Panc1 (cell line): ENCODE measurements around the gene GPR87. TPM values are rescaled to one million over a fixed set of nuclear protein-coding genes. Genes with fewer than 3 reads are reported as not detected.

Source experiments
- ATAC-seq: fragments of 200-7000 bp; cut with Tn5 transposase; 2 replicates; pipeline ENCODE4 v1.9.1; 2020; ENCODE audit warnings: mild to moderate bottlenecking, moderate library complexity
- BruUV-seq: library from RNA; stranded (reverse); fragments of 400-500 nt; replicated peaks from 2 replicates; lab custom pipeline; 2021; lab: Mats Ljungman, UMichigan
- CTCF ChIA-PET: fragments of 300-600 bp; sonication (Branson Sonifier 250); formaldehyde crosslinking; loops from one replicate; lab custom pipeline; 2022; ENCODE audit warnings: antibody characterized with exemption; lab: Charles Lee
- POLR2A ChIA-PET: fragments of 300-600 bp; sonication (Branson Sonifier 250); formaldehyde crosslinking; loops from one replicate; lab custom pipeline; 2022; ENCODE audit warnings: antibody characterized with exemption; lab: Charles Lee
- DNase-seq: peaks from one replicate; pipeline ENCODE4 v3.0.0-alpha.2; 2010; ENCODE audit warnings: low read depth, low spot score
- H3K27ac ChIP-seq: 2 replicates; pipeline ENCODE4 v1.5.1; 2011; ENCODE audit warnings: mild to moderate bottlenecking, low read length, inconsistent platforms
- H3K27me3 ChIP-seq: fragments of 200-500 bp; sonication (Bioruptor generic); 2 replicates; pipeline ENCODE4 v1.6.0; 2014; ENCODE audit warnings: low read length, inconsistent platforms; ENCODE audit not compliant: control insufficient read depth, insufficient read depth
- H3K36me3 ChIP-seq: fragments of 200-500 bp; sonication (Bioruptor generic); 2 replicates; pipeline ENCODE4 v1.5.1; 2014; ENCODE audit warnings: inconsistent platforms, mild to moderate bottlenecking, low read length, moderate library complexity; ENCODE audit not compliant: control insufficient read depth, insufficient read depth
- H3K4me1 ChIP-seq: 2 replicates; pipeline ENCODE4 v1.5.1; 2011; ENCODE audit warnings: inconsistent platforms, mild to moderate bottlenecking, low read length, moderate library complexity; ENCODE audit not compliant: control insufficient read depth, insufficient read depth
- H3K4me3 ChIP-seq, 2 experiments: 2 replicates each; pipeline ENCODE4 v1.5.1; 2011 to 2012; ENCODE audit warnings: low read depth in 2 of 2, low read length in 2 of 2, mild to moderate bottlenecking in 2 of 2, inconsistent platforms in 1 of 2, moderate library complexity in 1 of 2
- H3K9me3 ChIP-seq: fragments of 200-500 bp; sonication (Bioruptor generic); 2 replicates; pipeline ENCODE4 v1.5.1; 2014; ENCODE audit warnings: low read depth, mild to moderate bottlenecking, inconsistent platforms, low read length, moderate library complexity; ENCODE audit not compliant: control insufficient read depth, insufficient read depth
- CTCF ChIP-seq: fragments of 450-650 bp; IDR thresholded peaks from 2 replicates; pipeline ENCODE4 v1.5.1; 2017; ENCODE audit warnings: mild to moderate bottlenecking
- POLR2AphosphoS5 ChIP-seq: IDR thresholded peaks from 2 replicates; pipeline ENCODE4 v1.6.1; 2012; ENCODE audit warnings: mild to moderate bottlenecking, low read depth, low read length, moderate library complexity
- SIN3A ChIP-seq: IDR thresholded peaks from 2 replicates; pipeline ENCODE4 v1.6.1; 2012; ENCODE audit warnings: low read depth, mild to moderate bottlenecking, low read length, moderate library complexity, borderline replicate concordance; ENCODE audit not compliant: insufficient read depth
- TCF7L2 ChIP-seq: IDR thresholded peaks from 2 replicates; pipeline ENCODE4 v1.6.1; 2011; ENCODE audit warnings: mild to moderate bottlenecking, low read depth, low read length, inconsistent platforms
- in situ Hi-C: cut with HindIII; loops from 2 replicates; pipeline ENCODE4 v1.10.0; 2016; ENCODE audit warnings: low sequenced_read_pairs, low pct_unique_long_range_greater_than_20kb
- intact Hi-C: fragments of 100-400 bp; cut with micrococcal nuclease; formaldehyde crosslinking; loops from one replicate; pipeline ENCODE4 v1.10.0; 2022; ENCODE audit not compliant: unreplicated experiment
- total RNA-seq: library from RNA; stranded (reverse); gene quantifications from one replicate; pipeline ENCODE4 v1.2.1, GENCODE V29; 2021; ENCODE audit not compliant: unreplicated experiment
- TF ChIP-seq, protein P1 (sequence below), 2 experiments: IDR thresholded peaks; 2 replicates each; pipeline ENCODE4 v1.6.1; 2011 to 2012; ENCODE audit warnings: low read depth in 2 of 2, control low read depth in 1 of 2, low read length in 1 of 2, mild to moderate bottlenecking in 1 of 2, moderate library complexity in 1 of 2; ENCODE audit not compliant: insufficient read depth in 1 of 2

GPR87 gene
- total RNA-seq, 1 experiment from 2014 or later: not detected

DNA sequence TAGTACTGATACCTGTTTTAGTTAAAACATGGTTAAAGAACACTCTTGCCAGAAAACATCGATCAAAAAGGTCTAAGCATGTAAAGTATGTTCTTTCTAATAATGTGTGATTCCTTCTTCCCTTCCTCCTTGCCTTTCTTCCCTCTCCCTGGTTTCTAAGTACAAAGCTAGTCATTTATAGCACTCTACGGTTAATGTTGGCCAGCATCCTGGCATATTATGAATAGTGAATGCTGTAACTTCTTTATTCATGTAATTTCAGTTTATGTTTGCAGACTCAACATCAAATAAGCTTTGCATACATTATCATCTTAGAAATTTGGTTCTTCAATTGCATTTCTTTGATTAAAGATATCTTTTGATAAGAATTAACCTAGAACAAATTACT lies 40.8 kb upstream of the GPR87 start:
- CTCF ChIA-PET: no interaction called here
- BruUV-seq: no TSS peak
- Histone ChIP-seq H3K4me3 (no peak overlapping the region), H3K36me3 (no peaks in the 10 kb centered on the region; the same call in 1 of the 2 replicates), H3K27me3 (no peaks in the 10 kb centered on the region), H3K27ac (no peak overlapping the region), H3K9me3 (no peaks in the 10 kb centered on the region), H3K4me1 (no peaks in the 10 kb centered on the region)
- TF ChIP-seq TCF7L2 (no peak), CTCF (no peak), SIN3A (no peak), POLR2AphosphoS5 (no peak)
- TF ChIP-seq, protein P1, sequence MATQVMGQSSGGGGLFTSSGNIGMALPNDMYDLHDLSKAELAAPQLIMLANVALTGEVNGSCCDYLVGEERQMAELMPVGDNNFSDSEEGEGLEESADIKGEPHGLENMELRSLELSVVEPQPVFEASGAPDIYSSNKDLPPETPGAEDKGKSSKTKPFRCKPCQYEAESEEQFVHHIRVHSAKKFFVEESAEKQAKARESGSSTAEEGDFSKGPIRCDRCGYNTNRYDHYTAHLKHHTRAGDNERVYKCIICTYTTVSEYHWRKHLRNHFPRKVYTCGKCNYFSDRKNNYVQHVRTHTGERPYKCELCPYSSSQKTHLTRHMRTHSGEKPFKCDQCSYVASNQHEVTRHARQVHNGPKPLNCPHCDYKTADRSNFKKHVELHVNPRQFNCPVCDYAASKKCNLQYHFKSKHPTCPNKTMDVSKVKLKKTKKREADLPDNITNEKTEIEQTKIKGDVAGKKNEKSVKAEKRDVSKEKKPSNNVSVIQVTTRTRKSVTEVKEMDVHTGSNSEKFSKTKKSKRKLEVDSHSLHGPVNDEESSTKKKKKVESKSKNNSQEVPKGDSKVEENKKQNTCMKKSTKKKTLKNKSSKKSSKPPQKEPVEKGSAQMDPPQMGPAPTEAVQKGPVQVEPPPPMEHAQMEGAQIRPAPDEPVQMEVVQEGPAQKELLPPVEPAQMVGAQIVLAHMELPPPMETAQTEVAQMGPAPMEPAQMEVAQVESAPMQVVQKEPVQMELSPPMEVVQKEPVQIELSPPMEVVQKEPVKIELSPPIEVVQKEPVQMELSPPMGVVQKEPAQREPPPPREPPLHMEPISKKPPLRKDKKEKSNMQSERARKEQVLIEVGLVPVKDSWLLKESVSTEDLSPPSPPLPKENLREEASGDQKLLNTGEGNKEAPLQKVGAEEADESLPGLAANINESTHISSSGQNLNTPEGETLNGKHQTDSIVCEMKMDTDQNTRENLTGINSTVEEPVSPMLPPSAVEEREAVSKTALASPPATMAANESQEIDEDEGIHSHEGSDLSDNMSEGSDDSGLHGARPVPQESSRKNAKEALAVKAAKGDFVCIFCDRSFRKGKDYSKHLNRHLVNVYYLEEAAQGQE (IDR thresholded peaks at IDR 0.05; ENCODE audit: insufficient read depth in 1 of 2, low read depth in 2 of 2, low read length in 1 of 2): no peak
- POLR2A ChIA-PET: no interaction called here
- in situ Hi-C loops: no loop called here
- intact Hi-C loops: no loop called here
- DNase-seq (no peak), ATAC-seq (no peak)

- no TSS peak for BruUV-seq
- Histone ChIP-seq H3K36me3 (no peaks in the 10 kb centered on the region; the same call in 1 of the 2 replicates), H3K27ac (no peak overlapping the region), H3K4me3 (no peak overlapping the region), H3K27me3 (no peaks in the 10 kb centered on the region), H3K9me3 (no peaks in the 10 kb centered on the region), H3K4me1 (no peaks in the 10 kb centered on the region)
- CTCF ChIA-PET: no interaction called here
- intact Hi-C loops: no loop called here
- TF ChIP-seq POLR2AphosphoS5: no peak
- no peak for TF ChIP-seq SIN3A
- DNase-seq: no peak
- POLR2A ChIA-PET: no interaction called here
- in situ Hi-C loops: no loop called here
- no peak for ATAC-seq
These were observed 40.3 kb upstream of the GPR87 start for GRCh38 chr3:151356794-151357462.

- H3K27me3 ChIP-seq: no peaks in the 10 kb centered on the region; the same call in 1 of the 2 replicates
- TF ChIP-seq, protein P1 (IDR thresholded peaks at IDR 0.05; ENCODE audit: insufficient read depth in 1 of 2, low read depth in 2 of 2, low read length in 1 of 2): no peak
- no peak for TF ChIP-seq CTCF
- no peak for TF ChIP-seq SIN3A
- TF ChIP-seq TCF7L2: no peak
- TF ChIP-seq POLR2AphosphoS5: no peak
- BruUV-seq: no TSS peak
- in situ Hi-C loops (no loop called here), intact Hi-C loops (no loop called here)
- H3K36me3 ChIP-seq: no peaks in the 10 kb centered on the region
- CTCF ChIA-PET: no interaction called here
- POLR2A ChIA-PET: no interaction called here
- H3K9me3 ChIP-seq: no peaks in the 10 kb centered on the region
- no peak overlapping the region for H3K4me3 ChIP-seq
- no peak for DNase-seq
- H3K27ac ChIP-seq: no peak overlapping the region
- no peaks in the 10 kb centered on the region for H3K4me1 ChIP-seq
- no peak for ATAC-seq
These were observed 35.0 kb upstream of the GPR87 start for GRCh38 chr3:151351648-151352047.
